ENCODE results near the gene DEDD.
A peak's percentile ranks its signal among the peaks of the same experiment; 100 is the strongest.

The DEDD gene

GRCh38 chr1:161162806-161163205 is 30.3 kb upstream of the DEDD start:
- DNase-seq: no peak

- DNase-seq: no peak
These were observed 29.6 kb upstream of the DEDD start for GRCh38 chr1:161162052-161162451.

DNA sequence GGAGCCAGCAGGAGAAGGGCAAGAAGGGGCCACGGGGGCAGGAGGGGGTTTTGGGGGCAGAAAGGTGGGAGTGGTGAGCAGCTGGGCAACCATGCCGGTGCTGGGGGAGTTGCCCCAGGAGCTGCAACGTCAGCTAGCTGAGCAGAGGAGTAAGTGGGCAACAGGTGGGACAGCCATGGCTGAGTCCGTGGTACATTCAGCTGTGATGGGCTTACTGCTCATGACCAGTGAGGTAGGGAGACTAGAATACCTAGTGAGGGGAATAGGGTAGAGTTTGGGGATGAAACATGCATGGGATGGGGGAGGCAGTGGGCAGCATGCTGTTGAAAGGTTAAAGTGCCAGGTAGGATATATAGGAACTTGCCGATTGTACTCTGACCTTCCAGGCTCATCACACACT is 29.2 kb upstream of the DEDD start:
- no peak for DNase-seq

GRCh38 chr1:161160671-161161145 is 28.2 kb upstream of the DEDD start:
- DNase-seq: no peak

- DNase-seq: no peak
These were observed 27.4 kb upstream of the DEDD start for GRCh38 chr1:161159913-161160243.

DNA sequence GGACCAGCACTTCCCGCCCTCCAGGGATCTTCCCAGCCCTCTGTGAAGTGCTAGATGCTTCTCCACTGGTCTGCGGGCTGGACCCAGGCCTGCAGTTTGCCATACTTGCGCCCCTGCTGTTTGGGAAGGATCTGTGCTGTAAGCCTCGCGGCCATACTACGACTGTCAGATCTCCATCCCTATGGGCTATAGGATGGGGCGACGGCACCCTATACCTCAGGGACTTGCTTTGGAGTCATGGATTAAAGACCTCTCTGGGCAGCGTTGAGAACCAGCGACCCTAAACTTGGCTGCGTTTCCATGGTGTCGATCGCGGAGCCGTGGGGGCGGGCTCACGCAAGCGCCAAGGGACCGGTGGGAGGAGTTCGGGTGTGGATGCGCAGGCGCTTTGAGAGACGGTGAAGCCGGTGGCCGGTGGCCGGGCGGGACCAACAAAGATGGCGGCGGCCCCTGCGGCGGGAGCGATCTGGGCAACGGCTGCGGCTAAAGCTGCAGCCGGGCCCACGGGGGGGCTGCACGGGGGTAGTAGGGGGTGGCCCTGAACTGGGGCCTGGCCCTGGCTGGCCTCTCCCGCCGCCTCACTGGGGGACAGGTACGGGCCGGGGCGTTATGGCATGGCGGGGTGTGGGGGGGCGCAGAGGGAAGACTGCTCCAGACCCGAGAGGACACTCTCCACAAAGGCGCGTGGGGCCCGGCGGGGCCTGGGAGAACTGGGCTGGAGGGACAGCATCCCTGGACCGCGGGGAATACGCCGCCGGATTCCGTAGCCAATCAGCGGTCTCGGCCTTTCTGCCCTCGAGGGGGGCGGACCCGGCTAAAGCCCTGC is 26.8 kb upstream of the DEDD start, which contains the start of gene USP21:
USP21 (plus strand) TSS at position 414 of the 826 bp plus-strand sequence. CDS start 1,141 bp downstream, outside the sequence.
- peak; percentile 84 for DNase-seq

GRCh38 chr1:161158316-161159010 is 26.0 kb upstream of the DEDD start:
- DNase-seq: no peak

GRCh38 chr1:161157867-161158266 is 25.4 kb upstream of the DEDD start:
- DNase-seq: no peak

- no peak for DNase-seq
These were observed 21.3 kb upstream of the DEDD start, which contains the start of gene UFC1 for GRCh38 chr1:161153682-161154337. Gene UFC1 (plus strand): TSS chr1:161153978. CDS start chr1:161153998, 20 bp downstream.

- DNase-seq: no peak
These were observed 20.7 kb upstream of the DEDD start for GRCh38 chr1:161153176-161153575.

- no peak for DNase-seq
These were observed 13.4 kb upstream of the DEDD start for GRCh38 chr1:161145832-161146231.

DNA sequence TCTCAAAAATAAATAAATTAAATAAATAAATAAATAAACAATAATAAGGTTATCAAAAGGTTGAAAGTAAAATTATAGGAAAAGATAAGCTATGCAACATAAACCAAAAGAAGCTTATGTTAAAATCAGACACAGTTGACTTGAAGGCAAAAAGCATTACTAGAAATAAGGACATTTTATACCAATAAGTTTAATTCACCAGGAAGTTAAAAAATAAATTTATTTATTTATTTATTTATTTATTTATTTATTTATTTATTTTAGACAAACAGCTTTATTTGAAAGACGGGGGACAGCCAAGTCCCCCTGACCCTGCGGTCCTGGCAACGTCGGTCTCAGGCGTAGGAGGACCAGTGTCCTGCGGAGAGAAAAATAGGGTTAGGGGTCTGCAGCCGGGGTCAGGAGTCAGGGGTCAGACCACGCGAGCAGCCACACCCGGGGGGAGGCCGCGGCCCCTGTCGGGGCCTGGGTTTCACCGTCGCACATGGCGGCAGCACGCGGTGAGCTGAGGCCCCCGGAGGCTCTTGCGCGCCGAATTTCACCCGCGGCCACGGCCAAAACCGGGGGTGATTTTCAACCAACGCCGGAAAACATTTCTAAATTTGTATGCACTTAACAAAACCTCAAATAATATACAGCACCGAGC is 8.4 kb upstream of the DEDD start:
- no peak for DNase-seq

- no peak for DNase-seq
These were observed 7.3 kb upstream of the DEDD start for GRCh38 chr1:161139766-161140165.

DNA sequence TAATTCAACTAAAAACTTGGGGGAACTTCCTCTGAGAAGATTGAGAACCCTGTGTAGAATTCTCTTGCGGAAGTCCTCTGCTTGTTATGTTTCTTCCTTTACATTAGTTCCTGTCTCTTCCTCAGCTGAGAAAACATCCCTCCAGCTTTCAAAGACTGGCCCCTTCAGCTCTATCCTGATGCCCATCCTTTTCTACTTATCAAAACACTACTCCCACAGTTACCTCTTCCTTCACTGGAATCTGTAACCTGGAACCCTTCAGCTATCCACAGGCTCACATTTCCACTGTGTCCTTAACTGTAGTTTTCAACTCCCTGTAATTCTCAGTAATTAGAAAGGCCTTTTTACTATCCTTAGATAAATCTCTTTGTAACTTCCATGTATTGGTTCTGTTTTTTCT is 6.0 kb upstream of the DEDD start:
- no peak for DNase-seq

- no peak for DNase-seq
These were observed 5.4 kb upstream of the DEDD start for GRCh38 chr1:161137881-161138280.

DNA sequence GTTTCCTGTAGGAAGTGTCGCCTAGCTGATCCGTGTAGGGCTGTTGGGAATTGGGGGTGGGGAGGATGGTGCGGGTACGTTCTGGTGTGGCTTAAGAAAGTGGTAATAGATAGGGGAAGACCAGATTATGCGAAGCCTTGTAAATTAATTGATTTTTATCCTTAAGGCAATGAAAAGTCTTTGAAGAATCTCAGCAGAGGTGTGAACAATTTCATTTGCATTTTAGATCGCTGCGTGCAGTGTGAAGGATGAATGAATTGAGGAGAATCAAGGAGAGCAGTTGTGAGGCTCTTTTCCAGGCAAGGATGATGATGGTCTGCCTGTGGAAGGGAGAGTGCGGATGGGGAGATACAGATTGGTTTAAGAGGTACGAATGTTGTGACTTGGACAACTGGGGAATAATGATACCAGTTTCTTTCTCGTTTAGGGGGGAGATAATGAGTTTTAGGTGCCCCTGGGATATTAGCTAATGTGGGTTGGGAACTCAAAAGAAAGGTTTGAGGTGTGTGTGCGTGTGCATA is 813 bp upstream of the DEDD start:
- no peak for DNase-seq

DNA sequence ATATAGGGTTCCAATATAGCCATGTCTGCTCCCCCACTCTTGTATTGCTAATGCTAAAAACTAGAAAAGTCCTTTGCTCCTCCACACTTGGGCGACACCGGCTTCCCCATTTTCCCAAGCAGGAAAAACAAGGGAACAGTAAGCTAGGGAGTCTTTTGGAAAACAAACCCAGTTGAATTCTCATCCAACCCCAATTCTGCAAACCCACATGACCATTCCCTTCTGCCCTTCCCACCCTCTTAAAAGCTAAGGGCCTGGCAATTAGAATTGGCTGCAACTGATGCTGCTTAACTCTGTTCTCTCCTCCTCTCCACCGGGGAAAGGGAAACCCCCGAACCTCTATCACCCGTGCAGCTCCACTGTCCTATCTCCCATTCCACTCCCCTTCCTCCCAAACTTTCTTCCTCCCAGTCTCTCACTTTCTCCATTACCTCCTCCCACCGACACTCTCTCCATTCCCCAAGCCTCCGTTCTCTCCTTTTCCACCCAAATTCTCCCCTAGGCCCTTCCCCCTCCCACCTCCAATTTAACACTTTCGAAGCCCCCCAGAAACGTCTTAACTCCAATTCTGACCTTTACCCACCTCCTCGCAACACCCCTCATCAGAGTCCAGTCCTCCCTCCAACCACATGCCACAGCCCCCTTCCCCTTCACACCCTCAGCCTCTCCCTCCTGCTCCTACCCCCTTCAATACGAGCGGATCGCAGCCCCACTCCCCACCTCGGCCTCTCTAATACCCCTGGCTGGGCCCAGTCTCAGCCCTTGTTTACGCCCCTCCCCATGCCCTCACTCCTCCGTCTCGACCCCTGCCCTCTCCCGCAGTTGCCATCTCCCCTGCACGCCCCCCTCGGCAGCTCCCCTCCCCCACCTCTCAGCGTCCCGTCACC is 701 bp downstream of the DEDD start:
- DNase-seq: no peak

GRCh38 chr1:161130266-161130665 is 2.2 kb downstream of the DEDD start:
- no peak for DNase-seq

DNA sequence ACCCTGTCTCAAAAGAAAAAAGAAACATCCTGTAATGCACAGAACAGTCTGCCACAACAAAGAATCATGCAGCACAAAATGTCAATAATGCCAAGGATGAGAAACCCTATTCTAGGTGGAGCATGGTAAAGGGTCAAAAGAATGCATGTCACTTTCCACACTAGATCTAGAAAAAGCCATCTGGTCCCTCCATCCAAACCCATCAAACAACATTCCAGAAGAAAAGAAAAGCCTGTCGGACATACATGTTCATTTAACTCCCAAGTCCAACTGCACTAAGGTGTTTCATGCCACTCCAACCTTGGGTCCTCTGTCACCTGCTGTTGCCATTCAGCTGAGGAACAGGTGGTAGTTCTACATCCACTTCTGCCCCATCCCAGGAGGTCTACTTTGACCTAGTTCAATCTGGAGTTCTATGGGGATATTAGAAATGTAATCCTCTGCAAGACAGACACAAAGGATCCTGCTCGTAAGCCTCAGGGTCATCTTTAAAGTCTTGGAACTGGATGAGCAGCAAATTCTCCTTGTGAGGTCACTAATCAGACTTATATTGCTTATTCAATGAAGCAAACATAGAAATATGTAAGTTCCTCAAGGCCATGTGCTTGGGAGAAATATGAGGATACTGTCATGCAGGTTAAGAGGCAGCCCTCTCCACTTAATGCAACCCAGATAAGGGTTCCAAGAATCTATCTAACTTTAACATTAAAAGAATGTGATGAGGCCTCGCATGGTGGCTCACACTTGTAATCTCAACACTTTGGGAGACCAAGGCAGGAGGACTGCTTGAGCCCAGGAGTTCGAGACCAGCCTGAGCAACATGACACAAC is 3.7 kb downstream of the DEDD start:
- DNase-seq: no peak

GRCh38 chr1:161127649-161128048 is 4.8 kb downstream of the DEDD start:
- DNase-seq: no peak

DNA sequence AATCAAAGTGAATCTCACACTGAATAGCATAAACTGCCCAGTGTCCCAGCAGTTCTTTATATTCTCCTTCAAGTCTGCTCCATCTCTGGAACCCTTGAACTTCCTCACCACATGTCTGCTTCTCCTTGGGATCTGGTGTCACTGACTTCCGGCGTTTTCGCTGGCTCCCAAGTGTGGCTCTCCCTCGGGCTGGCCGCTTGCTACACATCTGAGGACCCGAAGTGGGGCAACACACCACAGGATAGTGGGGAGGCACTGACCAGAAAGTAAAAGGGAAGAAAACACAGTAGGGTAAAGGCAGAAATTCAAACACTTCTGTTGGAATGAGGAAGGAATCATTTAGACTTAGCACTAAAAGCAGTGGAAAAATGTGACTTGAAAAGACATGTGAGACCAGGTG is 9.5 kb downstream of the DEDD start:
- DNase-seq: no peak
